Stimulated activated CD8-positive, alpha-beta memory T cell treated with anti-CD3 and anti-CD28 coated beads, Interleukin-7, amount 100 ng/mL, for 24 hours (primary cell): ENCODE measurements around the gene MUCL3.
"Not testable (repeated sequence)": the region's sequence is repeated elsewhere in the genome, so short reads cannot be mapped to it uniquely, and the experiment has no call there.

Source experiments
- DNase-seq: peaks from one replicate; pipeline ENCODE4 v3.0.0-alpha.2; 2020; ENCODE audit warnings: low read depth

MUCL3 gene

GRCh38 chr6:30913721-30914075, 27.1 kb upstream of the MUCL3 start:
- no peak for DNase-seq

GRCh38 chr6:30914076-30914853, 26.5 kb upstream of the MUCL3 start, which contains the start of gene VARS2:
Gene VARS2, plus strand, starts transcription at chr6:30914238. Its CDS starts 599 bp downstream, at chr6:30914837.
- DNase-seq, result peak; percentile 66

- no peak for DNase-seq
Measured at GRCh38 chr6:30914854-30915590, 25.8 kb upstream of the MUCL3 start.

- no peak for DNase-seq
Measured at GRCh38 chr6:30915591-30915946, 25.2 kb upstream of the MUCL3 start.

GRCh38 chr6:30917041-30917440, 23.7 kb upstream of the MUCL3 start:
- DNase-seq, result no peak

DNA sequence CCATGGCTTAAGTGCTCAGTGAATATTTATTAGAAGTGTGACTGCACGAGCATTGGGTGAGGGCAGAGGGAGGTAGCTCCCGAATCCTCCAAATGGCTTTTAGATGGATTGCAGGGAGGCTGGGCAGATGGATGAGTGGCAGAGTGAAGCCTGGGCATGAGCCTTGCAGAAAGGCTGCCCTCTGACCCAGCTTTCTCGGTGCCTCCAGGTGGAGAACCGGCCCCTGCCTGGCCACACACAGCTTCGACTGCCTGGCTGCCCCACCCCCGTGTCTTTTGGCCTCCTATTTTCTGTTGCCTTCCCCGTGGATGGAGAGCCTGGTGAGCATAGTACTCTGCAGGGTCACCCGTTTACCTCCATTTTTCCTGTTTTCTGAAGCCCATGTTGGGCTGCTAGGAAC, 23.3 kb upstream of the MUCL3 start:
- DNase-seq, result no peak

- no peak for DNase-seq
Measured at GRCh38 chr6:30918670-30919069, 22.1 kb upstream of the MUCL3 start.

GRCh38 chr6:30922447-30922852, 18.3 kb upstream of the MUCL3 start:
- DNase-seq, result no peak

DNA sequence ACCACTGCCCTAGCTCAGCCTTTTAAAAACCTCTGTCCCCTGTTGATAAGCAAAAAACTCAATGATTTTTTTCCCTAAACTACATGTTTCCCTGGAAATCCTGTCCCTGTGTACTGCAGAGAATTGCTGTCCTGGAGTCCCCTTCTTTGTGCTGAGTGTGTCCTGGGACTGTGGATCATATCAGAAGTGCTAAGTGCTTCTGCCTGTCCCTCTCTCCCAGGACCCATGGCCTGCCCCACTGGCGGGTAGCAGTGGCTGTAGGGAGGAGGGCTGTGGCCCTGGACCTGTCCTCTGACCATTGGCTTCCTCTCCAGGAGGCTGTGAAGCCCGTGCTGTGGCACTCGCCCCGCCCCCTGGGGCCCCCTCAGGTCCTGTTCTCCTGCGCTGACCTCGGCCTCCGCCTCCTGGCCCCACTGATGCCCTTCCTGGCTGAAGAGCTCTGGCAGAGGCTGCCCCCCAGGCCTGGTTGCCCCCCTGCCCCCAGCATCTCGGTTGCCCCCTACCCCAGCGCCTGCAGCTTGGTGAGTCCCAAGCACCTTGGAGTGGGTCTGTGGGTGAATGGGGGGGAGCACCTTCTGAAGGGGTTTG, 16.6 kb upstream of the MUCL3 start:
- DNase-seq, result not testable (repeated sequence)

GRCh38 chr6:30926644-30927043, 14.1 kb upstream of the MUCL3 start:
- DNase-seq, result no peak

DNA sequence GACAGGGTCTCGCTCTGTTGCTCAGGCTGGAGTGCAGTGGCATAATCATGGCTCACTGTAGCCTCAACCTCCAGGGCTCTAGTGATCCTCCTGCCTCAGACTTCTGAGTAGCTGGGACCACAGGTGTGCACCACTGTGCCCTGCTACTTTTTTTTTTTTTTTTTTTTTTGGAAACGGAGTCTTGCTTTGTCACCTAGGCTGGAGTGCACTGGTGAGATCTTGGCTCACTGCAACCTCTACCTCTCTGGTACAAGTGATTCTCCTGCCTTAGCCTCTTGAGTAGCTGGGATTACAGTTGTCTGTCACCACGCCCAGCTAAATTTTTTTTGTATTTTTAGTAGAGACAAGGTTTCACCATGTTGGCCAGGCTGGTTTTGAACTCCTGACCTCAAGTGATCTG, 13.7 kb upstream of the MUCL3 start:
- DNase-seq, result not testable (repeated sequence)

- no peak for DNase-seq
Measured at GRCh38 chr6:30928677-30929076, 12.1 kb upstream of the MUCL3 start.

DNA sequence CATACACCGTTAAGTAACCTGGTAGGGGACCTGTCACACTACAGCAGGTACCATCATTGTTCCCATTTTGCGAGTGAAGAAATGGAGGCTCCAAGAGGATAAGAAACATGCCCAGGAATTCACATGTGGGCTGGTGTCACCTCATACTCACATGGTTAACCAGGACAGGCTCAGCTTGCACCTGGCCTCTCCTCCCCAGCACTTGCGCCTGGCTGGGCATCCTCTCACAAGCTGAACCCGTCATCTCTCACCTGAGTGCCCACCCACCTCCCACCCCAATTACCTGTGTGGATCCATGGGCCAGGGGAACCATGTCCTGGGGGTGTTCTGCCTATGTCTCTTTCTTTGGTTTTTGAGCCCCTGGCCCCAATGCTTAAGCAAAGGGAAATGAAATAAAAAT, 10.3 kb upstream of the MUCL3 start:
- no peak for DNase-seq

DNA sequence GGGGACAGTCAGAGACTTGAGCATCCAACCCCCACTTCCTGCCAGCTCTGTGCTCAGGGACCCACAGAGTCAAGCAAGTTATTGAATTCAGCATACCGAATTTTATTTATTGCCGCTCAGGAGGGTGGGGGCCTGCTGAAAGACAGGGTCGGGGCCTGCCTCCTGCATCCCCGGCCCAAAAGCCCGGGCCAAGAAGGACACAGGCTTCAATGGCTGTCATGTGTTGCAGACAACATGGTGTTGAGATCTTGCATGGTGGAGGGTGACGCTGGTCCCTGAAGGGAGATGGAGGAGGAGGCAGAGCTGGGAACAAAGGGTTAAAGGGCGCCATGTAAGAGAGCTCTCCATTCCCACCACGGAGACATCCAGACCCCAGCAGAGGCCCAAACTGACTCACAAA, 9.5 kb upstream of the MUCL3 start:
- no peak for DNase-seq

GRCh38 chr6:30931969-30932645, 8.7 kb upstream of the MUCL3 start, which contains the start of gene SFTA2:
Gene SFTA2, minus strand, starts transcription at chr6:30932170. Its CDS starts 74 bp downstream, at chr6:30932096.
- no peak for DNase-seq

DNA sequence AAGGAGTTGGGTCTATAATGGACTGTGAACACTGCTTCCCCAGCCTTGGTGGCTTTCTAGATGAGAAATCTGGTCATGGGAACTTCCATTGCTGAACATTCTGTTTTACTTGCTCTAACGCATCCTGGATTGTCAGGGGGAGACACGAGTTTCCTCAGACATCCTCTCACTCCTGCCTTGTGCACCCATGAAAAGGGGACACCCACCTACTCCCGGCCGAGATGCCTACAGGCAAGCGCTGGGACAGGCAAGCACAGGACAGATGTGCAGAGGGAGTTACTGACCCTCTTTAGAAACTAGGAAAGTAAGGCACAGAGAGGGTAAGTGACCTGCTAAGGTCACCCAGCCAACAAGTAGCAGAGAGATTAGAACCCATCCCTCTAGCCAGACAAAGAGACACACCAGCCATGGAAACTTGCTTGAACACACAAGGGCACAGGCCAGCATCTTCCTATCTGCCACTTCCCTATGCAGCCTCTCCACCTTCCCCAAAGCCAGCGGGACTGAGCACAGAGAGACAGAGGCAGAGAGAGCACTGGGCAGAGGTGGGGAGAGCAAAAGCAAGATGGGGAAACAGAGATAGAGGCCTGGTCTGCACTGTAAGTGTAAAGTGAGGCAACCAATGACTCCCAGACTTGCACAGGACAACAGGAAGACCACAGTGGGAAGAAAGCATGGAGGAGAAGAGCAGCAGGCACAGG, 8.0 kb upstream of the MUCL3 start:
- no peak for DNase-seq

DNA sequence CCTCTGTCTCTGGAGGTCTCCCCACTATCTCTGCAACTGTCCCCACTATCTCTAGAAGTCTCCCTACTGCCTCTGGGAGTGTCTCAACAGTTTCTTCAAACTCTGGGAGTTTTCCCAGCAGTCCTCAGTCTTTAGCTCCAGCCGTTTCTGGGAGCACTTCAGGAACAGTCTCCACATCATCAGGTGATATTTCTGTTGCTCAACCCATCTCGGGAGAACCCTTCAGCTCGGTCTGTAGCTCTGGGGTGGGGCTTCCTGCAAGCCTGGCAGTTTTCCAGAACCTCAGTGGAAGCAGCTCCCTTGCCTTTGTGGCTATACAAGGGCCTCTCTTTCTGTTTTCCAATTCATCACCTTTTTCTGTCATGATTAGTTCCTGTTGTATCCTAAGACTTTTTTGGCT, 5.8 kb upstream of the MUCL3 start:
- DNase-seq, result no peak

DNA sequence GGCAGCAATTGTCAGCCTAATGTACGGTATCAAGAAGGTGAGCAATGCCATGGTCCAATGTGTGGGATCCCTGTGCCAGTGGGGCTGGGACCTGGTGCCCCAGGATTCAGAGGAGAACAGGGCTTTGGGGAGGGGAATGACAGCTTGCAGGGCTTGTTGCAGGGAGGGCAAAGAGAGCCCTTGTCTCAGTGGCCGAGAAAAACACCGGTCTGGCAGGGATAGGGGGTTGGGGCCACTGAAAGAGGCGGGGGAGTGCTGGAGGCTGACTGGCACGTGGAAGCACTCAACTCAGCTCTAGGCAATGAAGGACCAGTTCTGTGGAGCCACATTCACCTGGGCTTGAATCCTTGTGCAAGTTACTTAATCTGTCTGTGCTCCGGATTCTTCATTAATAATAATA, 3.5 kb upstream of the MUCL3 start:
- DNase-seq, result no peak

DNA sequence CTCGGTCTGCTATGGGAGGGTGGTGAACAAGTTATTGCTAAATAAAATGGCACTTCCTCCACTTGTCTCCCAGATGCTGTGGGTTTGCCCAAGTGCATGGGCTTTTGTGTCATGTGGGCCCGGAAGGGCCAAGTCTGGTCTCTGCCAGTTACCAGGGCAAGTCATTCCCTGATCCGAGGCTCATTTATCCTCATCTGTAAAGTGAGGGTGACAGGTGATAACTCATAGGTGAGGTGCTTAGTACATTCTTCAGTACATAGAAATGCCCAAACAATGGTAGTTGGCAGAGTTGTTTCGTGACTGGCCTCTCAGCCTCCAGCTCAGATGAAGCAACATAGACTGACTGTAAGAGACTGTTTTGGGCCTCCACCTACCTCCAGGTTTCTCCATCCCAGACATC, 2.0 kb upstream of the MUCL3 start:
- no peak for DNase-seq

- DNase-seq, result no peak
Measured at GRCh38 chr6:30939473-30939872, 1.3 kb upstream of the MUCL3 start.

DNA sequence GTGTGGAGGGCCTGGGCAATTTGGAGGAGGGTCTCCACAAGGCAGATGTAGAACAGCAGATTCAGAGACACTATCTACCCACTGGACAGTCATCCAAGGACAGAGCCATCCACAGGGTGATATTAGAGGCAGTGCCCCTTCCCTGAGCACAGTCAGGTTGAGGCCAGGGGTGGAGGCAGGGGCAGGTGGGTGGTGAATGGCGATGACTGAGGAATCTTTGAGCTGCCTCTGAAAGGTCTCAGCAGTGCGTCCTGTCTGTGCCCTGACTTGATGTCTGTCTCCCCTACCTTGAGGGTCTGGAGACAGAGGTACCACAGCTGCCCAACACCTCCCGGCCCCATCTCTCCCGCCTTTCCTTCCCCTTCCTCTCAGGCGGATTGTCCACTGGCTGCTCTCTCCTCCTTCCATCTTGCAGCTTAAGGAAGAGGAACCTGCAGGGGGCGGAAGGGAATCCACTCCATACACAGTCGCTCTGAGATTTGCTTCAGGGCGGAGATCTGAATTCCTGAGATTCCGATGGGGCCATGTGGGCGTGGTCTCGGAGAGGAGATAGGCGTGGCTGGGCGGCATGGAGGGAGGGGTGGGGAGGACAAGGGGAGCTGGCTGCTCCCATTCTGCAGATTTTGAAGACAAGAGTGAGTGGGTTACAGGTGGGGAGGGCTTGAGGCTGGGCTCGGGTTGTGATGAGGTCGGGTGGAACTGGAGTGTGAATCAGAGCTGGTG, 1.7 kb downstream of the MUCL3 start:
- no peak for DNase-seq
